ENCODE results near the gene KDM4C. TPM values are rescaled to one million over a fixed set of nuclear protein-coding genes. Genes with fewer than 3 reads are reported as not detected.

The KDM4C gene
- polyA plus RNA-seq, 1 donor, result 21.6 TPM

DNA sequence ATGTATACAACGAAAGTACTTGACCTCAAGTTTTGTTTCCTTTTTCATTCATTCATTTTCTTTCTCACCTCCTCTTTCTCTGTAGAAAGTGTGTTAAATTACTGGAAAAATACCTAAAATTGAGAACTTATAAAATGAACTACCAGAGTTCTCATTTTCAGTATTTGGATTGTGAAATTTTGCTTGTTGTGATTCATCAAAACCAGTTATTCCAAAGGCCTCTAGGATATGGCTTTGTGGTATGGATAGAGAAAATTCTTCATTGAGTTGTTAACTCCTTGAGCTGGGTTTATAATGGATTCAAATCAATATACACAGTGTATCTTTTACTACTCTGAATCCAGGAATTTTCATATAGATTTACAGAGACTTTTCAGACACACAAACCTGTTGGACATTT is 287.6 kb downstream of the KDM4C start:
- DNase-seq, result no peak

GRCh38 chr9:7051711-7052110 is 293.9 kb downstream of the KDM4C start:
- no peak for DNase-seq

DNA sequence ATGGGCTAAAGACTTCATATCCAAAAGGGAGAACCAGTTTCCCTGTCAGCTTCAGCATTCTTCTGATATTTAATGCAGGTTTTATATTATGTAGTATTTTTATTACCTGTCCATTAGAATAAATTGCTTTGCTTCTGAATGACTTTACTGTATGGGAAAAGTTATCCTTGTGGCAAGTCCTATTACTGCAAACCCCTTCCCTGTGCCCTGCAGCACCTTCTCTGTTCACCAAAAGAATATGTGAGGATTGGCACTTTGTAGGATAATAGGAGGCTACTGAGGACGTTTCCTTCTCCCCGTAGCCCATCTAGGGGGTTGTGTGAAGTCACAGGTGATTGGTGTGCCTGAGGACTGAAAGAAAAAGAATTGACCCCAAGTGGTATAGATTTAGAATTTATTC is 296.1 kb downstream of the KDM4C start:
- DNase-seq, result no peak

DNA sequence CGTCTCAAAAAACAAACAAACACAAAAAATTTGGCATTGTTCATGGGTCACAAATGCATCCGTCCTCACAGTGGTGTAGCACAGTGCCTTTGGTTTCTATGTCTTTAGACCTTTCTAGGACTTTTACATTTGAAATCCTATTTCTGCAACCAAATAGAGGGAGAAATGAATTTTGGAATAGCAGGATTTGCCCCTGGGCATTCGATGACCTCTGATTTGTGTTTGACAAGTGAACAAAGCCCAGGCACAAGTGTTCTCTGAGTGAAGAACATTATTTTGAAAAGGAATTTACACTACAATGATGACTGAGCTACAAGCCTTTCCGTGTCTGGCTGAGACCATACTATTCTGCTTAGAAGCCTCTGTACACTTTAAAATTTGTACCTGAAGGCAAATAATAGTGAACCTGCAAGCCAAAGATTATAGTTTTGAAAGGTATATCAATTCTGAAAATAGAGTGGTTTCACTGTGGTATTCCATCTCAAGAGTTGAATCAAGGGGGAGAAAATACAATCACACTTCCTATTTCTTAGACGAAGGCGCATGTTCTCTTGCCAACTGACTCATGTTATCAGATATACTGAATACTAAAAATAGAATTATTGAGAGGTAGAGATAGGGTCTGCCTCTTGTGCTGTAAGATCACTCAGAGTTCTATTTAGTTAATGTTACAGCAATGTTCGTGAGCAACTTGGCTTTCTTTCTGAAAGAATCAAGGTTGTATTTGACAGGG is 297.6 kb downstream of the KDM4C start:
- DNase-seq, result no peak

GRCh38 chr9:7056254-7056653 is 298.5 kb downstream of the KDM4C start:
- no peak for DNase-seq

DNA sequence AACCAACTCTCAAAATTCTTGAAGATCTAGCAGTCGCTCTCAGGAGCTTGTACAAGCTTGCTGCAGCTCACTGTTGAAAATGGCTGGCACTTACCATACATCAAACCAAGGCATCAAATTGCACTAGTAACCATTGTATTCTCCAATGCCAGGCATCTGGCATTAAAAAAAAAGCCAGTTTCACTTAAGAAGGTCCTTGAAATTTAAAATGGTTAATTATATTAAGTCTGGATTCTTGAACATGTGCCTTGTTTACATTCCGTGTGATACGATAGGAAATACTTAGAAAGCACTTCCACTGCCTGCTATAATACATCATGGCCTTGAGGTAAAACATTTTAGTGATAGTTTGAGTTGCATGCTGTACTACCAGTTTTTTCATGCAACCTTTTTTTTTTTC is 300.7 kb downstream of the KDM4C start:
- DNase-seq, result no peak

- no peak for DNase-seq
These were observed 309.4 kb downstream of the KDM4C start for GRCh38 chr9:7067169-7067568.

- DNase-seq, result no peak
These were observed 314.1 kb downstream of the KDM4C start for GRCh38 chr9:7071916-7072315.

GRCh38 chr9:7073706-7074105 is 315.9 kb downstream of the KDM4C start:
- DNase-seq, result no peak

- no peak for DNase-seq
These were observed 317.4 kb downstream of the KDM4C start for GRCh38 chr9:7075154-7075553.

GRCh38 chr9:7079051-7079450 is 321.3 kb downstream of the KDM4C start:
- DNase-seq, result no peak

DNA sequence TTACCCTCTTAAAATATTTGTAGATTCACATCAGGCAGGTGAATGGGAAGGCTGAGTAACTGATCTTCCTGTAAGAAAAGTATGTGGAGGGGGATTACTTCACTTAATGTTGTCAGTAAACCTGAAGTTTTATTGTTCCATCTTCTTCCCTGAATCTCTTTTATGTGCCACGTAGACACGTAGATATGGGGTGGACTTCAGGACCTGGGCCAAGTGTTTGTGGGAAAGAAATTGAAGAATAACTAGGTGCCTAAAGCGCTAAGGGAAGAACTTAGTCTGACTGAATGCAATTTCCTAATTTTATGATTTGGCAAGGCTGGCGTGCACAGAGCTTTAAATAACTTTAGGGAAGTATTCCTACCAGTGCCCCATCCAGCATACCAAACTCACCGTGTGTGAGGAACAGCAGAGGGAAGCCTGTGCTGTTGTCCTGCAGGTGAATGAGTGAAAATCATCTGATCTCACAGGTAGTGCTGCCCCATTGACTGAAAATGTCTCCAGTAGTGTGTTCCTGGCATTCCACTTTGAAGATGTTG is 323.4 kb downstream of the KDM4C start:
- no peak for DNase-seq

GRCh38 chr9:7083192-7083591 is 325.4 kb downstream of the KDM4C start:
- DNase-seq, result no peak

- no peak for DNase-seq
These were observed 327.6 kb downstream of the KDM4C start for GRCh38 chr9:7085357-7085756.

- no peak for DNase-seq
These were observed 328.6 kb downstream of the KDM4C start for GRCh38 chr9:7086389-7086788.

DNA sequence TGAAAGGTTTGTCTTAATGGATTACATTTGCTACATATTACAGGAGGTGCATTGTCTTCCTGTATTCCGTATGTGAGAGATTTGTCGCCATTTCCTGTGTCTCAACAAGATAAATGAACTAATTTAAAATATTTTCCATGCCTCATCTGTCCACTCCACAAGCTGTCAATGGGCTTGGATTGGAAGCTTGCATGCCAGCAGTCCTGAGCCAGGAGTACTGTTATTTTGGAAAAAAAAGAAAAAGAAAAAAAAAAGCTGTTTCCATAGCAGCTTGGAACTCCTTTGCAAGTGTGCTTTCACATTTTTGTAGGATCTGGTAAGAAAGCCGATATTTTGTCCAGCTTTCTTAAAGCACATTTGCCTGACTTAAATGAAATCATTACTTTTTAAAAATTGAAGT is 330.8 kb downstream of the KDM4C start:
- DNase-seq, result no peak

DNA sequence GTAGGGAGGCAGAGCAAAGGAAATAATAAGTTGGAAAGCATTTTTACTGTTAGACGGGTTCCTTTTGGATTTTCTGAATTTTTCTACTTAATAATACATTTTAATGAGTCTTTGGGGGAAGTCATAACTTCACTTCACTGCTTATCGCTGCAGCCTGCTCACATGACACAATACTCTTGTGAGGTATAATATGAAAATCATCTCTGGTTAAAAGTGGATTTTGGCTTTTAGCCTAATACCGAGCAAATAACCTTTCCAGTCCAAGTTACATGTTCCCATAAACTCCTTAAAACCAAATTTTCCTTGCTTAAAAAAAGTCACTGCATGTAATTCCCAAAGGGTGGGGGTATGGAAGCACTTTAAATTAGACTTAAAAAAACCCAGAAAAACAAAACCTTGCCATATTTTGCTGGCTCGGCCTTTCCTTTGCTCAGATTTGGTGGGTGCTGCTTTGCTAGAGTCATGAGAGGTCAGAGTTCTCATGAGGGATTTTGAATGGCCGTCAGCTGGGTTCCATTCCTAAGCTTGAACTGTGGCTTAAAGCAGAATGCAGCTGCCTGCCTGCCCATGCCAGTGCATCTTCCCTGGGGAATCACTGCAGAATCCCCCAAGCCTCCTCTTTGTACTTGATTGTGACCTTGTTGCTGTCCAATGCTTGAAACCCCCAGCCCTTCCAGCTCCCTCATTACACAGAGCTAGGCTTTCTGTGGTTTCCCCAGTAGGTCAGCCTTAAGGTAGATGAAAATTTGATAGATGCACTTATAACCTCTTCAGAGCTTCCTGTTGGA is 331.8 kb downstream of the KDM4C start:
- DNase-seq, result no peak

GRCh38 chr9:7093040-7093439 is 335.3 kb downstream of the KDM4C start:
- no peak for DNase-seq

GRCh38 chr9:7094052-7094451 is 336.3 kb downstream of the KDM4C start:
- DNase-seq, result no peak

DNA sequence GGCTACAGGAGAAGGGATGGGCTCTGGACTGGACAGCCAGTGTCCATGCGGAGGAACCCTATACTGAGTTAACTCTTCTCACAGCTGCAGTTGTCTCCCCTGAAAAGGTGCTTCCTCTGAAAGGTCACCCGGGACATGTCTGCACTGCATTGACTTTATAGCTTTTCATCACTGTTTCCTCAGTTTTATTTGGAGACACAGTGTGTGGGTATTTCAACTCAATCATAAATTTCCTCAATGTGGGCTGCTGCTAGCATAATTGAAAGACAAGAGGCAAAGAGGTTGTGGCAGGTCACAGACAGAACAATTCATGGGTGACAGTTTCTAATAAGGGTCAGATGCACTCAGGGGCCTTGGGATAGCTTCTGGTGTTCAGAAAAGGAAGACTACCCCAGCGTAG is 336.8 kb downstream of the KDM4C start:
- DNase-seq, result no peak

- no peak for DNase-seq
These were observed 337.3 kb downstream of the KDM4C start for GRCh38 chr9:7095058-7095457.

GRCh38 chr9:7097040-7097715 is 339.4 kb downstream of the KDM4C start:
- no peak for DNase-seq
